Endodermal cell (in vitro differentiated cells): ENCODE results near the gene ANKRD44. TPM values are rescaled to one million over a fixed set of nuclear protein-coding genes. Genes with fewer than 3 reads are reported as not detected.

Experiments
- DNase-seq: peaks from one replicate; pipeline ENCODE4 v3.0.0-alpha.2; 2017
- H3K27ac ChIP-seq: 2 replicates; pipeline ENCODE4 v1.5.1; 2013; ENCODE audit warnings: mild to moderate bottlenecking, low read depth, low read length, moderate library complexity
- H3K27me3 ChIP-seq: 2 replicates; pipeline ENCODE4 v1.6.1; 2013; ENCODE audit warnings: mild to moderate bottlenecking, low read length, moderate library complexity; ENCODE audit not compliant: insufficient read depth, control insufficient read depth, poor library complexity, severe bottlenecking
- H3K36me3 ChIP-seq: 2 replicates; pipeline ENCODE4 v1.7.0; 2013; ENCODE audit warnings: mild to moderate bottlenecking, low read length, moderate library complexity; ENCODE audit not compliant: control insufficient read depth, insufficient read depth
- H3K4me1 ChIP-seq: one replicate; pipeline ENCODE4 v1.7.0; 2013; ENCODE audit warnings: low read length; ENCODE audit not compliant: control insufficient read depth, insufficient read depth
- H3K4me3 ChIP-seq: 2 replicates; pipeline ENCODE4 v1.5.1; 2013; ENCODE audit warnings: mild to moderate bottlenecking, low read length, moderate library complexity
- H3K9ac ChIP-seq: 2 replicates; pipeline ENCODE4 v1.6.1; 2013; ENCODE audit warnings: mild to moderate bottlenecking, low read length, moderate library complexity; ENCODE audit not compliant: poor library complexity, severe bottlenecking; ENCODE audit errors: extremely low read depth
- H3K9me3 ChIP-seq: 2 replicates; pipeline ENCODE4 v1.6.1; 2013; ENCODE audit warnings: mild to moderate bottlenecking, low read length, moderate library complexity; ENCODE audit not compliant: control insufficient read depth
- H3K27ac Mint-ChIP-seq: 2 replicates; pipeline ENCODE4 v1.8.0; 2020; ENCODE audit warnings: mixed read lengths
- H3K27me3 Mint-ChIP-seq: 2 replicates; pipeline ENCODE4 v1.8.0; 2021; ENCODE audit warnings: mild to moderate bottlenecking, mixed read lengths; ENCODE audit not compliant: insufficient read depth
- H3K36me3 Mint-ChIP-seq: 2 replicates; pipeline ENCODE4 v1.8.0; 2020; ENCODE audit warnings: low read depth, mixed read lengths
- H3K4me1 Mint-ChIP-seq: 2 replicates; pipeline ENCODE4 v1.8.0; 2020; ENCODE audit warnings: mixed read lengths
- H3K4me3 Mint-ChIP-seq: 2 replicates; pipeline ENCODE4 v1.8.0; 2020; ENCODE audit warnings: mild to moderate bottlenecking, moderate library complexity, mixed read lengths
- H3K9me3 Mint-ChIP-seq: 2 replicates; pipeline ENCODE4 v1.8.0; 2020; ENCODE audit warnings: mild to moderate bottlenecking, mixed read lengths
- WGBS, 2 experiments: methylation state at CpG; one replicate each; pipeline versions ENCODE4 v1.1.5 to v1.1.7; 2013; ENCODE audit warnings: missing lambda C conversion rate in 2 of 2, mixed read lengths in 1 of 2; ENCODE audit not compliant: insufficient coverage in 1 of 2, insufficient read length in 1 of 2; 5-methylcytosine and 5-hydroxymethylcytosine counted together
- total RNA-seq, 2 donors: library from RNA; stranded (reverse); fragmentation: NEBNext Ultra II Directional in 1 of 2; extraction: Animal tissue kit (Norgen Biotek cat#: 25700) in 1 of 2; gene quantifications; 2 replicates in 1 of 2; 3 replicates in 1 of 2; pipeline ENCODE4 v1.2.1, GENCODE V29; 2021
- TF ChIP-seq, protein P1 (sequence below): fragments of 200-600 bp; sonication (generic); conservative IDR thresholded peaks from 2 replicates; pipeline ENCODE4 v1.5.0; 2021; ENCODE audit warnings: antibody characterized with exemption, mild to moderate bottlenecking

The ANKRD44 gene
- total RNA-seq, 2 donors from 2014 or later, result 6.2 to 10.6 TPM

- 90 to 94% methylated on average over 2 of the region's 2 CpGs for WGBS, 2 experiments
- no peak overlapping the region for H3K9ac ChIP-seq
- no peaks in the 10 kb centered on the region for H3K9me3 Mint-ChIP-seq
- no peak overlapping the region for H3K27ac ChIP-seq
- no peaks in the 10 kb centered on the region for H3K27me3 Mint-ChIP-seq
- no peaks in the 10 kb centered on the region for H3K9me3 ChIP-seq
- H3K27me3 ChIP-seq, result no peaks in the 10 kb centered on the region
- no peaks in the 10 kb centered on the region for H3K4me1 ChIP-seq
- no peak overlapping the region for H3K4me3 Mint-ChIP-seq
- H3K4me3 ChIP-seq, result no peak overlapping the region
- no peak overlapping the region for H3K27ac Mint-ChIP-seq
- TF ChIP-seq, protein P1, sequence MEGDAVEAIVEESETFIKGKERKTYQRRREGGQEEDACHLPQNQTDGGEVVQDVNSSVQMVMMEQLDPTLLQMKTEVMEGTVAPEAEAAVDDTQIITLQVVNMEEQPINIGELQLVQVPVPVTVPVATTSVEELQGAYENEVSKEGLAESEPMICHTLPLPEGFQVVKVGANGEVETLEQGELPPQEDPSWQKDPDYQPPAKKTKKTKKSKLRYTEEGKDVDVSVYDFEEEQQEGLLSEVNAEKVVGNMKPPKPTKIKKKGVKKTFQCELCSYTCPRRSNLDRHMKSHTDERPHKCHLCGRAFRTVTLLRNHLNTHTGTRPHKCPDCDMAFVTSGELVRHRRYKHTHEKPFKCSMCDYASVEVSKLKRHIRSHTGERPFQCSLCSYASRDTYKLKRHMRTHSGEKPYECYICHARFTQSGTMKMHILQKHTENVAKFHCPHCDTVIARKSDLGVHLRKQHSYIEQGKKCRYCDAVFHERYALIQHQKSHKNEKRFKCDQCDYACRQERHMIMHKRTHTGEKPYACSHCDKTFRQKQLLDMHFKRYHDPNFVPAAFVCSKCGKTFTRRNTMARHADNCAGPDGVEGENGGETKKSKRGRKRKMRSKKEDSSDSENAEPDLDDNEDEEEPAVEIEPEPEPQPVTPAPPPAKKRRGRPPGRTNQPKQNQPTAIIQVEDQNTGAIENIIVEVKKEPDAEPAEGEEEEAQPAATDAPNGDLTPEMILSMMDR, result no peak
- no peak for DNase-seq
- H3K36me3 ChIP-seq, result no peaks in the 10 kb centered on the region
- H3K36me3 Mint-ChIP-seq, result no peaks in the 10 kb centered on the region
- H3K4me1 Mint-ChIP-seq, result peaks cover 13% of the 10 kb centered on the region
Measured at GRCh38 chr2:197300139-197300538, 10.4 kb downstream of the ANKRD44 start.

DNA sequence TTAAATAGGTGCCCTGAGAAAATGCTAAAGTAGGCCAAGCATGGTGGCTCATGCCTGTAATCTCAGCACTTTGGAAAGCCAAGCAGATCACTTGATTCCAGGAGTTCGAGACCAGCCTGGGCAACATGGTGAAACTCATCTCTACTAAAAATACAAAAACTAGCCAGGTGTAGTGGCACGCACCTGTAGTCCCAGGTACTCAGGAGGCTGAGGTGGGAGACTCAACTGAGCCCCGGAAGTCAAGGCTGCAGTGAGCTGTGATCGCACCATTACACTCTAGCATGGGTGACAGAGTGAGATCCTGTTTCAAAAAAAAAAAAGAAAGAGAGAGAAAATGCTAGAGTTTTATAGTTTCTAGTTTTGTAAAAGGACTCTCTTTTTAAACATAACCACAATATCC, 12.0 kb downstream of the ANKRD44 start:
- no peaks in the 10 kb centered on the region for H3K9me3 Mint-ChIP-seq
- no peaks in the 10 kb centered on the region for H3K27me3 ChIP-seq
- H3K4me1 ChIP-seq, result no peaks in the 10 kb centered on the region
- TF ChIP-seq, protein P1, result no peak
- H3K4me3 Mint-ChIP-seq, result no peak overlapping the region
- no peak overlapping the region for H3K9ac ChIP-seq
- no peaks in the 10 kb centered on the region for H3K36me3 ChIP-seq
- no peak overlapping the region for H3K4me3 ChIP-seq
- DNase-seq, result no peak
- H3K36me3 Mint-ChIP-seq, result no peaks in the 10 kb centered on the region
- no peaks in the 10 kb centered on the region for H3K9me3 ChIP-seq
- H3K27ac ChIP-seq, result no peak overlapping the region
- peaks cover 13% of the 10 kb centered on the region for H3K4me1 Mint-ChIP-seq
- H3K27me3 Mint-ChIP-seq, result no peaks in the 10 kb centered on the region
- H3K27ac Mint-ChIP-seq, result no peak overlapping the region
- WGBS, 2 experiments, result 90 to 97% methylated on average over 3 to 4 of the region's 4 CpGs

DNA sequence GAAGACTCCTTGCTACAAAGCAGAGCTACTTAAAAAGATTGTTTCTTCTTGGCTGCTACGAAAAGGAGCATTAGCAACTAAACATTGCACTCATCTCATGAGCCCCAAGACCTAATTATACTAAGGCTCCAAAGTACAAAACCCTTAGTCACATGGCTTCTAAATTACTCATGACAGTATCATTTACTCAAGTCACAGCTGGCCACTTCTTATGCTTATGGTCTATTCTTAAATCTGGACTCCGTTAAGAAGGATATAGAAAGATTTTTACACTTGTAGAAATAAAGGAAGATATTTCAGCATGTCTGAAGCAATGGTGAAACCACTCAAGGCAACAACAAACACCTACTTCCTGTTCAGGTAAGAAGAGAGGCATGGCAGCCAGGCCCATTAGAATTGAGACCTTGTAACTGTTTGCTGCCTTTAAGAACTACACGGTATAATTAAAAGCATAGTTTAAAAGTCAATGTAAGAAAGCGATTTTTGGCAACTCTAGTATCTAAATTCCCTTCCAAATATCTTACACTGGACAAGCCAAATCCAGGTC, 12.7 kb downstream of the ANKRD44 start:
- Histone ChIP-seq H3K4me1 (no peaks in the 10 kb centered on the region), H3K27me3 (no peaks in the 10 kb centered on the region), H3K9ac (no peak overlapping the region), H3K9me3 (no peaks in the 10 kb centered on the region), H3K27ac (no peak overlapping the region), H3K36me3 (no peaks in the 10 kb centered on the region), H3K4me3 (no peak overlapping the region)
- Mint-ChIP-seq H3K36me3 (no peaks in the 10 kb centered on the region), H3K27me3 (no peaks in the 10 kb centered on the region), H3K9me3 (no peaks in the 10 kb centered on the region), H3K27ac (no peak overlapping the region), H3K4me1 (peaks cover 9% of the 10 kb centered on the region), H3K4me3 (no peak overlapping the region)
- DNase-seq, result no peak
- WGBS, 2 experiments, result 91 to 97% methylated on average over 3 to 4 of the region's 4 CpGs
- TF ChIP-seq, protein P1, result no peak
